Measurements from ENCODE around the gene GNG7.
"Not testable (repeated sequence)": the region's sequence is repeated elsewhere in the genome, so short reads cannot be mapped to it uniquely, and the experiment has no call there.

The GNG7 gene

DNA sequence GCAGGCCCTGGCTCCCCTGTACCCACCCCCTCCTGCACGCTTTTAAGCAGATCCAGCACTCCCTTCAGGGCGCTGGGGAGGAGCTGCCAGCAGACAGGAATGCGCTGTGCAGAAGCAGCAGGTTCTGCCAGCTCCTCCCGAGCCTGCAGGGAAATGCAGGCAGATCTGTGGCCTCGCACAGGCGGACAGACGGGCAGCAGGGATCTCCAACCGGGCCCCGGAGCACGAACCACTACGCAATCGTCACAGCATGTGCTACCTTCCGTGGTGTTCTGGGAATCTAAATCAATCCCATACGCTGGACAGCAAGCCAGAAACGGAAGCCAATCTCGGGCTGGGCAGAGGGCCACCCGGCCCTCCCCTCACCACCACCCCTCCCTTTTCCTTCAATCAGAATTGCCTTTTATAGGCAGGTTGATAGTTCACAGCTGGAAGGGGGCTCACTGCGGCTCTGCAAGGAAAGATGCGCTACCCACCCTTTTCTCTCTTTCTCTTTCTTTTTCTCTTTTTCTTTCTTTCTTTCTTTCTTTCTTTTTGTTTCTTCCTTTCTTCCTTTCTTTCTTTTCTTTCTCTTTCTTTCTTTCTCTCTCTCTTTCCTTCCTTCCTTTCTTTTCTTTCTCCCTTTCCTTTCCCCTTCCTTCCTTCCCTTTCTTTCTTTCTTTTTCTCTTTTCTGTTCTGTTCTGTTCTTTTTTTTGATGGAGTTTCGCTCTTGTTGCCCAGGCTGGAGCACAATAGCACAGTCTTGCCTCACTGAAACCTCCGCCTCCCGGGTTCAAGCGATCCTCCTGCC, 99.9 kb downstream of the GNG7 start:
- DNase-seq (ENCODE audit: low read depth, low spot score), result no peak

DNA sequence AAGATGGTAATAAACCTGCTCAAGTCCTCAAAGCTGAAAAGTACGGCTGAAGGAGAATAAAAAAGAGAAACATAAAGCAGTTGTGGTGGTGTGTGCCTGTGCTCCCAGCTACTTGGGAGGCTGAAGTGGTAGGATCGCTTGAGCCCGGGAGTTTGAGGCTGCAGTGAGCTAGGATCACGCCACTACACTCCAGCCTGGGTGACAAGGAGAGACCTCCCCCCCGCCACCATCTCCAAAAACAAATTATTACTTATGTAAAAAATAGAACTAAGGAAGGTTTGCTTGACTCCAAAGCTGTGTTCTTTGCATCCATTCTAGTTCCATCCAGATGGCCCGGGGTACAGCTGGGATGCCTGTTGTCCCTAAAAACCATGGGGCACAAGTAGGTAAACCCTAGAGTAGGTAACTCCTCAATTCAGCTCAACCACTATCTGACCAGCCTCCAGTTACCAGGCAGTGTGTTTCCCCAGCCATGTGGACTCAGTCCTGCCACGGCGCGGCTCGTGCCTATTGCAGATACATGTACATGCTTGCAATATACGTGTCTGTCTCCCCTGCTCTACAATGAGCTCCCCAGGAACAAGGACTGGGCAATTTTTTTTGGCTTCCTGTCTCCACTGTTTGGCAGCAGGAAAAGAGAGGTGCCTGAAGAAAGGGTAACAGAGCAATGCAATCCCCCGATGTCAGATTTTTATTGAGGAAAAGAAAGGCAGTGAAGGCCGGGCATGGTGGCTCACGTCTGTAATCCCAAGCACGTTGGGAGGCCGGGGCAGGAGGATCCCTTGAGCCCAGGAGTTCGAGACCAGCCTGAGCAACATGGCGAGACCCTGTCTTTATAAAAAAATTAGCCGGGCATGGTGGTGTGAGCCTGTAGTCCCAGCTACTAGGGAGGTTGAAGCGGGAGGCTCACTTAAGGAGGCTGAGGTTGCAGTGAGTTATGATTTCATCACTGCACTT, 101.3 kb downstream of the GNG7 start:
- DNase-seq (ENCODE audit: low read depth, low spot score), result no peak

- no peak for DNase-seq (ENCODE audit: low read depth, low spot score)
These were observed 108.2 kb downstream of the GNG7 start for GRCh38 chr19:2594319-2594718.

DNA sequence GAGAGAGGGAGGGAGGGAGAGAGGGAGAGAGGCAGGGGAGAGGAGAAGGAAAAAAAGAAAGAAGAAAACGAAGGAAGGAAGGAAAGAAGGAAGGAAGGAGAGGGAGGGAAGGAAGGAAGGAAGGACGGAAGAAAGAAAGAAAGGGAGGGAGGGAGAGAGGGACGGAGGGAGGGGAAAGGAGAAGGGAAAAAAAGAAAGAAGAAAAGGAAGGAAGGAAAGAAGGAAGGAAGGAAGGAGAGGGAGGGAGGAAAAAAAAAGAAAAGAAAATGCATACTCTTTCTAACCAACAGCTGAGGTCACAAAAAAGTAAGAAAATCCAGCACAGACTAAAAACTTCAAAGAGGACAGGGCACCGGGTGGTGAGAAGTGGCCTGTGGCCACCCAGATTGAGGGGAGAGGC, 109.7 kb downstream of the GNG7 start:
- DNase-seq (ENCODE audit: low read depth, low spot score), result no peak

DNA sequence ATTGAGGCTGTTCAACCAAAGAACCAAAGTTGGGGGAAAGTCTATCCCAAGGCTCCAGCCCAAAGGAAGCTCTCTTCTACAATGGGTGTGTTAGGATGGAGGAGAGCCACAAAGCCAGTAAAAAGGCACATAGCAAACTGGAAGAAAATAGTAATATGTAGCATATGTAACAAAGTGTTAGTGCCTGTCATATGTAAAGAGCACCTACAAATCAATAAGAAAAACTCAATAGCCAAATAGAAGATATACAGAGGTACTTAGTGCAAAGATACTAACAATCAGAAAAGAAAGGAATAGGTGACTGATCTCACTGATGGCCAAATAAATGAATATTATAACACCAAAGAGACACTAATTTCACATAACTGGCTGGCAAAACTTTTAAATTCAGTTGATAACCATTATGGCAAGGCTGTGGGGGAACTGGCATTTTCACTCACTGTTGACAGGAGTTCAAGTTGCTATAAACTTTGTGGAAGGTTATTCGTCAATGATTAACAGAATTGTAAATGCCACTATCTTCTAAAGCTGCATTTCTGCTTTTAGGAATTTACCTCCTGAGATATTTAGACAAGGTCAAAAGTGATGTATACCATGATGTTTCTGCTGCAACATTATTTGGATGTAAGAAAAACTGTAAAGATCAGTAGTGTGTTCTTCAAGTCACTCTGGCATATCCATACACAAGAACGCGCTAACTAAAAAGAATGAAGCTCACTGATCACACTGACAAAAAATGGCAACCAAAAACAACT, 110.8 kb downstream of the GNG7 start:
- DNase-seq (ENCODE audit: low read depth, low spot score), result no peak

DNA sequence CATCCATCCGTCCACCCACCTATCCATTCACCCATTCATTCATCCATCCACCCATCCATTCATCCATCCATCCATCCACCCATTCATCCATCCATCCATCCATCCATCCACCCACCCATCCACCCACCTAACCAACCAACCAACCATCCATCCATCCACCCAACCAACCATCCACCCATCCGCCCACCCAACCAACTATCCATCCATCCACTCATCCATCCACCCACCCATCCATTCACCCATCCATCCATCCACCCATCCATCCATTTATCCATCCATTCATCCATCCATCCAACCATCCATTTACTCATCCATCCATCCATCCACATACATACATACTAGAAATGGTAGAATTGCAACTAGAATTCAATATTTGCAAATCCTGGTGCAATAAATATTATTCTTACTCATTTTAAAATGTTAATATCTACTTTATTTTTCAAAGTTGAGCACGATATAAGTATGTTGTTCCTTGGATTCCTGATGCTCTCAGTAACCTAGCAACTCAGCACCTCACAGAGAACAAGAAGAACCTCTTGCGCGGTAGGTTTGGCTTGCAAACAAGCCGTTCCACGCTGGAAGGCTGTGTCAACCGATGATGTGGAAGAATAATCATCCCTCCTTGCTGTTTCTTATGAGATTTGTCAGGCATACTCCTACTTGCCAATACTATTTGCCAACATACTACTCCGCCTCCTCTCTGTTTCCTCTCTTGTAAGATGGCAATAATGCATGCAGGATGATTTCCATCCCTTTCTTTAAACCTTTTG, 111.7 kb downstream of the GNG7 start:
- no peak for DNase-seq (ENCODE audit: low read depth, low spot score)

DNA sequence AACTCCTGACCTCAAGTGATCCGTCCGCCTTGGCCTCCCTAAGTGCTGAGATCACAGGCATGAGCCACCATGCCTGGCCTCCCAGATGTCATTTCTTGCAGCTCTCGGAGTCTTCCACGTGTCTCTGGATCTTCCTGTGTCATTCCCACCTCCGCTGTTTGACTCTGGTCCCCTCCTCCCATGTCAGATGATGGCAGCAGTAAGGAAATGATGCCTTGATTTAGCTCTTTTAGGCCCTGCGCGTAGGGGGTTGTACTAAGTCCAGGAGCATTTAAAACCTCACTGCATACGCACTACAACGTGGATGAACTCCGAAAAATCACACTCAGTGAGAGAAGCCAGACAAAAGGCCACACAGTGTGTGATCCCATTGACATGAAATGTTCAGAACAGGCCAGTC, 113.1 kb downstream of the GNG7 start:
- no peak for DNase-seq (ENCODE audit: low read depth, low spot score)

GRCh38 chr19:2588081-2588777, 114.3 kb downstream of the GNG7 start:
- no peak for DNase-seq (ENCODE audit: low read depth, low spot score)

- no peak for DNase-seq (ENCODE audit: low read depth, low spot score)
These were observed 115.3 kb downstream of the GNG7 start for GRCh38 chr19:2587001-2587719.

DNA sequence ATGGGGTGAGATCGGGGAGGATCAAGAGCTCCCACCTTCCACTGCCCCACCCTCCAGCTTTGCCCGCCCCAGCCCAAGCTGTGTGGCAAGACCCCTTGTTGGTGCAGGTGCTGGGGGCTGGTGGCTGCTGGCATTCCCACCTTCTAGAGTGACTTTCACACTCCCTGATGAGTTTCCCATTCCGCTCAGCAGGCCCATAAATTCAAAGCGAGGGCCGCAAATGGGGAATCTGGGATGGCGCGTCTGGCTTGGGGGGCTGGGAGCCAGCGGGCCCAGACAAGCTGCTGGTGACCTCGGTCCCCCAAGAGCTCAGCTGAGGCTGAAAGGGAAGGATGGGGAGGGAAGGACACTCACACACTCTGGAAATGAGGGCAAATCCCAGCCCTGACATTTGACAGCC, 116.3 kb downstream of the GNG7 start:
- no peak for DNase-seq (ENCODE audit: low read depth, low spot score)

DNA sequence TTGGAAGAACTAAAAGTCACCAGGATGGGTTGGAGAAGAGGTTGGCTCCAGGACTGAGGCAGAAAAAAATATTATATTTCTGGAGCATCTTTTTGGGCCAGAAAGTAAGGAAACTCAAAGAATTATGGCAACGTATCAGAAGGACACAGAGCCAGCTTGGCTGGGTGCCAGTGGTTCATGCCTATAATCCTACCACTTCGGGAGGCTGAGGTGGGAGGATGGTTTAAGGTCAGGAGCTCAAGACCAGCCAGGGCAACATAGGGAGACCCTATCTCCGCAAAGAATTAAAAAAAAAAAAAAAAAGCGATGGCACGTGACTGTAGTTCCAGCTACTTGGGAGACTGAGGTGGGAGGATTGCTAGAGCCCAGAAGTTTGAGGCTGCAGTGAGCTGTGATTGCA, 118.5 kb downstream of the GNG7 start:
- DNase-seq (ENCODE audit: low read depth, low spot score), result no peak

GRCh38 chr19:2582984-2583956, 119.2 kb downstream of the GNG7 start:
- DNase-seq (ENCODE audit: low read depth, low spot score), result no peak

DNA sequence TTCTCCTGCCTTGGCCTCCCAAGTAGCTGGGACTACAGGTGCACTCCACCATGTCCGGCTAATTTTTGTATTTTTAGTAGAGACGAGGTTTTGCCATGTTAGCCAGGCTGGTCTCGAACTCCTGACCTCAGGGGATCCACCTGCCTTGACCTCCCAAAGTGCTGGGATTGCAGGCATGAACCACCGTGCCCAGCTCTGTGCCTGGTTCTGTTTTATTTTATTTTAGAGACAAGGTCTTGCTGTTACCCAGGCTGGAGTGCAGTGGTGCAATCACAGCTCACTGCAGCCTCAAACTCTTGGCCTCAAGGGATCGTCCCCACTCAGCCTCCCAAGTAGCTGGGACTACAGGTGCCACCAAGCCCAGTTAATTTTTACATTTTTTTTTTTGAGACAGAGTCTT, 122.1 kb downstream of the GNG7 start:
- DNase-seq (ENCODE audit: low read depth, low spot score), result not testable (repeated sequence)

GRCh38 chr19:2579678-2580280, 122.7 kb downstream of the GNG7 start:
- DNase-seq (ENCODE audit: low read depth, low spot score), result no peak

DNA sequence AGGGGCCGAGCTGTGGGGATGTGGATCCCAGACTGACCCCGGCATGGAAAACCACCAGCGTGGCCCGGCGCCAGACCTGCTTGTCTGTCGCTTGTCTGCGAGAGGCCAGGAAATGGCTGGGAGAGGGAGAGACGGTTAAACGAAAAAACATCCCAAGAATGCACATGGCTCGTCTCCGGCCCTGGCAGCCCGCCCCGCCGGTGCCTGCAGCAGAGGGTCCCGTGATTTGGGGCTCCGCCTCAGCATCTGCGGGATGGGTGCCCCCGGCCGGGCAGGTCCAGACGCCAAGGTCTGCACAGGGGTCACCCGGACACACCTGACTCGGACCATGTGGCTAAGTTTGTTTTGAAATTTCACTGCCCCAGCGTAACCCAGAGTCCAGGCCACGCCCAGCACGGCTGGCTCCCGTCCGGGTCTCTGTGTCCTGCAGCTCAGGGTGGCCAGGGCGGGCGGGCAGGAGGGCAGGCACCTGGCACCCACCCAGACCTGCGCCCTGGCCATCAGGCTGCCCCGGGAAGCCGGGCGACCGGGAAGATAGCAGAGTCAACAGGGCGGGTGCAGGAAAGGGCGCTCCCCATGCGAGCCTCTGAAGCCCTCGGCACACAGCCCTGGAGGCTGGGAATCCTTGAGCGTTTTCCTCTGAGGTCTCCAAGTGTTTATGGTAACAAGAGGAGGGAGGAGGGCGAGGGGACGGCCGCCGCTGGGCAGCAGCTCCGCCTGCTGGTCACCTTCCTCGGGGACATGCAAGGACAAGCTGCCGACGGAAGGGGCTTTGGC, 123.4 kb downstream of the GNG7 start:
- no peak for DNase-seq (ENCODE audit: low read depth, low spot score)

- DNase-seq (ENCODE audit: low read depth, low spot score), result no peak
These were observed 124.1 kb downstream of the GNG7 start for GRCh38 chr19:2578391-2578890.

DNA sequence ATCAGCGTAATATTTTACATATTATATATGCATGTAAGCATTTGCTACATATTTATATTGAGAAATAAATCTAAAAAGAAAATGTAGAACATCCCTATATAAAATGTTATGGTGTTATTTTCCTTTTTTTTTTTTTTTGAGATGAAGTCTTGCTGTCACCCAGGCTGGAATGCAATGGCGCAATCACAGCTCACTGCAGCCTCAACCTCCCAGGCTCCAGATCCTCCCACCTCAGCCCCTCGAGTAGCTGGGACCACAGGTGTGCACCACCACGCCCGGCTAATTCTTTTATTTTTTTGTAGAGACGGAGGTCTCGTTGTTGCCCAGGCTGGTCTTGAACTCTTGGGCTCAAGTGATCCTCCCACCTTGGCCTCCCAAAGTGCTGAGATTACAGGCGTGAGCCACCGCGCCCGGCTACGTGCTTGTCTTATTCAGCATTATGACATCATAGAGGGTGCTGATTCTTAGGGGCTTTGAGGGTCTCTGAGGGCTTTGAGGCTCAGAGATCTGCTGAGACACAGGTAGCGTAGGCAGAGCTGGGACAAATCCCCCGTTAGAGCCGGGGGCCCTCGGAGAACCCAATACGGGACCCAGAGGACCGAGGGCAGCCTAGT, 124.7 kb downstream of the GNG7 start:
- DNase-seq (ENCODE audit: low read depth, low spot score), result no peak
